ENCODE measurements around the gene PADI3.

PADI3 gene

GRCh38 chr1:17228619-17229018 is 20.3 kb upstream of the PADI3 start:
- Histone ChIP-seq H3K36me3 (ENCODE audit: control insufficient read depth in 1 of 2, insufficient read depth in 2 of 2, low read length in 2 of 2) (no peaks in the 10 kb centered on the region), H3K9me3 (ENCODE audit: control insufficient read depth in 1 of 2, low read length in 2 of 2) (no peaks in the 10 kb centered on the region), H3K4me3 (ENCODE audit: low read depth in 1 of 2, low read length in 2 of 2) (no peak overlapping the region), H3K27ac (ENCODE audit: low read depth, low read length) (no peak overlapping the region), H3K4me1 (ENCODE audit: control insufficient read depth in 1 of 2, insufficient read depth in 2 of 2, low read length in 2 of 2) (peaks cover 6 to 12% of the 10 kb centered on the region in 2 donors), H3K9ac (ENCODE audit: low read depth in 1 of 2, low read length in 2 of 2) (no peak overlapping the region), H3K27me3 (ENCODE audit: control insufficient read depth in 1 of 2, insufficient read depth in 2 of 2, low read length in 2 of 2) (no peaks in the 10 kb centered on the region)

GRCh38 chr1:17229379-17229778 is 19.5 kb upstream of the PADI3 start:
- no peak overlapping the region for H3K9ac ChIP-seq (ENCODE audit: low read depth in 1 of 2, low read length in 2 of 2)

GRCh38 chr1:17230106-17230505 is 18.8 kb upstream of the PADI3 start:
- Histone ChIP-seq H3K27ac (ENCODE audit: low read depth, low read length) (no peak overlapping the region), H3K9ac (ENCODE audit: low read depth in 1 of 2, low read length in 2 of 2) (no peak overlapping the region)

More at GRCh38 chr1:17229379-17229778, 19.5 kb upstream of the PADI3 start:
- no peak overlapping the region for H3K4me3 ChIP-seq (ENCODE audit: low read depth in 1 of 2, low read length in 2 of 2)
- H3K4me1 ChIP-seq (ENCODE audit: control insufficient read depth in 1 of 2, insufficient read depth in 2 of 2, low read length in 2 of 2) = peaks cover 9 to 18% of the 10 kb centered on the region in 2 donors
- no peaks in the 10 kb centered on the region for H3K36me3 ChIP-seq (ENCODE audit: control insufficient read depth in 1 of 2, insufficient read depth in 2 of 2, low read length in 2 of 2)
- H3K9me3 ChIP-seq (ENCODE audit: control insufficient read depth in 1 of 2, low read length in 2 of 2) = no peaks in the 10 kb centered on the region
- H3K27ac ChIP-seq (ENCODE audit: low read depth, low read length) = no peak overlapping the region
- H3K27me3 ChIP-seq (ENCODE audit: control insufficient read depth in 1 of 2, insufficient read depth in 2 of 2, low read length in 2 of 2) = no peaks in the 10 kb centered on the region

GRCh38 chr1:17230671-17231310 is 18.1 kb upstream of the PADI3 start:
- no peaks in the 10 kb centered on the region for H3K27me3 ChIP-seq (ENCODE audit: control insufficient read depth in 1 of 2, insufficient read depth in 2 of 2, low read length in 2 of 2)
- no peak overlapping the region for H3K27ac ChIP-seq (ENCODE audit: low read depth, low read length)
- peaks cover 11 to 18% of the 10 kb centered on the region in 2 donors for H3K4me1 ChIP-seq (ENCODE audit: control insufficient read depth in 1 of 2, insufficient read depth in 2 of 2, low read length in 2 of 2)
- no peaks in the 10 kb centered on the region for H3K9me3 ChIP-seq (ENCODE audit: control insufficient read depth in 1 of 2, low read length in 2 of 2)
- H3K9ac ChIP-seq (ENCODE audit: low read depth in 1 of 2, low read length in 2 of 2) = no peak overlapping the region
- no peaks in the 10 kb centered on the region for H3K36me3 ChIP-seq (ENCODE audit: control insufficient read depth in 1 of 2, insufficient read depth in 2 of 2, low read length in 2 of 2)
- H3K4me3 ChIP-seq (ENCODE audit: low read depth in 1 of 2, low read length in 2 of 2) = no peak overlapping the region

More at GRCh38 chr1:17230106-17230505, 18.8 kb upstream of the PADI3 start:
- Histone ChIP-seq H3K4me3 (ENCODE audit: low read depth in 1 of 2, low read length in 2 of 2) (no peak overlapping the region), H3K9me3 (ENCODE audit: control insufficient read depth in 1 of 2, low read length in 2 of 2) (no peaks in the 10 kb centered on the region), H3K4me1 (ENCODE audit: control insufficient read depth in 1 of 2, insufficient read depth in 2 of 2, low read length in 2 of 2) (peaks cover 9 to 18% of the 10 kb centered on the region in 2 donors), H3K27me3 (ENCODE audit: control insufficient read depth in 1 of 2, insufficient read depth in 2 of 2, low read length in 2 of 2) (no peaks in the 10 kb centered on the region), H3K36me3 (ENCODE audit: control insufficient read depth in 1 of 2, insufficient read depth in 2 of 2, low read length in 2 of 2) (no peaks in the 10 kb centered on the region)

GRCh38 chr1:17232759-17233661 is 15.9 kb upstream of the PADI3 start:
- no peaks in the 10 kb centered on the region for H3K9me3 ChIP-seq (ENCODE audit: control insufficient read depth in 1 of 2, low read length in 2 of 2)
- no peak overlapping the region for H3K27ac ChIP-seq (ENCODE audit: low read depth, low read length)
- no peak overlapping the region for H3K4me3 ChIP-seq (ENCODE audit: low read depth in 1 of 2, low read length in 2 of 2)
- H3K9ac ChIP-seq (ENCODE audit: low read depth in 1 of 2, low read length in 2 of 2) = no peak overlapping the region
- H3K27me3 ChIP-seq (ENCODE audit: control insufficient read depth in 1 of 2, insufficient read depth in 2 of 2, low read length in 2 of 2) = no peaks in the 10 kb centered on the region
- peaks cover 12 to 18% of the 10 kb centered on the region in 2 donors for H3K4me1 ChIP-seq (ENCODE audit: control insufficient read depth in 1 of 2, insufficient read depth in 2 of 2, low read length in 2 of 2)
- H3K36me3 ChIP-seq (ENCODE audit: control insufficient read depth in 1 of 2, insufficient read depth in 2 of 2, low read length in 2 of 2) = no peaks in the 10 kb centered on the region

- H3K9me3 ChIP-seq (ENCODE audit: control insufficient read depth in 1 of 2, low read length in 2 of 2) = no peaks in the 10 kb centered on the region
- no peak overlapping the region for H3K27ac ChIP-seq (ENCODE audit: low read depth, low read length)
- H3K4me3 ChIP-seq (ENCODE audit: low read depth in 1 of 2, low read length in 2 of 2) = no peak overlapping the region
- H3K4me1 ChIP-seq (ENCODE audit: control insufficient read depth in 1 of 2, insufficient read depth in 2 of 2, low read length in 2 of 2) = peaks cover 12 to 18% of the 10 kb centered on the region in 2 donors
- H3K36me3 ChIP-seq (ENCODE audit: control insufficient read depth in 1 of 2, insufficient read depth in 2 of 2, low read length in 2 of 2) = no peaks in the 10 kb centered on the region
- H3K9ac ChIP-seq (ENCODE audit: low read depth in 1 of 2, low read length in 2 of 2) = no peak overlapping the region
- no peaks in the 10 kb centered on the region for H3K27me3 ChIP-seq (ENCODE audit: control insufficient read depth in 1 of 2, insufficient read depth in 2 of 2, low read length in 2 of 2)
Observed at GRCh38 chr1:17233675-17234320, 15.1 kb upstream of the PADI3 start.

- Histone ChIP-seq H3K9me3 (ENCODE audit: control insufficient read depth in 1 of 2, low read length in 2 of 2) (no peaks in the 10 kb centered on the region), H3K36me3 (ENCODE audit: control insufficient read depth in 1 of 2, insufficient read depth in 2 of 2, low read length in 2 of 2) (no peaks in the 10 kb centered on the region), H3K4me3 (ENCODE audit: low read depth in 1 of 2, low read length in 2 of 2) (no peak overlapping the region), H3K9ac (ENCODE audit: low read depth in 1 of 2, low read length in 2 of 2) (no peak overlapping the region), H3K27me3 (ENCODE audit: control insufficient read depth in 1 of 2, insufficient read depth in 2 of 2, low read length in 2 of 2) (no peaks in the 10 kb centered on the region), H3K27ac (ENCODE audit: low read depth, low read length) (no peak overlapping the region), H3K4me1 (ENCODE audit: control insufficient read depth in 1 of 2, insufficient read depth in 2 of 2, low read length in 2 of 2) (peaks cover 12 to 15% of the 10 kb centered on the region in 2 donors)
Observed at GRCh38 chr1:17234405-17234804, 14.5 kb upstream of the PADI3 start.

- peaks cover 12% of the 10 kb centered on the region in 2 donors for H3K4me1 ChIP-seq (ENCODE audit: control insufficient read depth in 1 of 2, insufficient read depth in 2 of 2, low read length in 2 of 2)
- no peak overlapping the region for H3K27ac ChIP-seq (ENCODE audit: low read depth, low read length)
- no peak overlapping the region for H3K4me3 ChIP-seq (ENCODE audit: low read depth in 1 of 2, low read length in 2 of 2)
- H3K9me3 ChIP-seq (ENCODE audit: control insufficient read depth in 1 of 2, low read length in 2 of 2) = no peaks in the 10 kb centered on the region
- H3K36me3 ChIP-seq (ENCODE audit: control insufficient read depth in 1 of 2, insufficient read depth in 2 of 2, low read length in 2 of 2) = no peaks in the 10 kb centered on the region
- H3K9ac ChIP-seq (ENCODE audit: low read depth in 1 of 2, low read length in 2 of 2) = no peak overlapping the region
- no peaks in the 10 kb centered on the region for H3K27me3 ChIP-seq (ENCODE audit: control insufficient read depth in 1 of 2, insufficient read depth in 2 of 2, low read length in 2 of 2)
Observed at GRCh38 chr1:17235135-17235885, 13.6 kb upstream of the PADI3 start.

- Histone ChIP-seq H3K9me3 (ENCODE audit: control insufficient read depth in 1 of 2, low read length in 2 of 2) (no peaks in the 10 kb centered on the region), H3K9ac (ENCODE audit: low read depth in 1 of 2, low read length in 2 of 2) (no peak overlapping the region), H3K36me3 (ENCODE audit: control insufficient read depth in 1 of 2, insufficient read depth in 2 of 2, low read length in 2 of 2) (no peaks in the 10 kb centered on the region), H3K4me1 (ENCODE audit: control insufficient read depth in 1 of 2, insufficient read depth in 2 of 2, low read length in 2 of 2) (peaks cover 12% of the 10 kb centered on the region in 2 donors), H3K27ac (ENCODE audit: low read depth, low read length) (no peak overlapping the region), H3K27me3 (ENCODE audit: control insufficient read depth in 1 of 2, insufficient read depth in 2 of 2, low read length in 2 of 2) (peaks cover 0 to 2% of the 10 kb centered on the region in 2 donors), H3K4me3 (ENCODE audit: low read depth in 1 of 2, low read length in 2 of 2) (no peak overlapping the region)
Observed at GRCh38 chr1:17236779-17237560, 11.9 kb upstream of the PADI3 start.
